WTC11 (cell line): ENCODE results near the gene PLRG1. TPM values are rescaled to one million over a fixed set of nuclear protein-coding genes. Genes with fewer than 3 reads are reported as not detected.

Source experiments
- ATAC-seq: fragments of 200-7000 bp; cut with Tn5 transposase; 2 replicates; pipeline ENCODE4 v1.10.0; 2021; ENCODE audit warnings: mild to moderate bottlenecking, moderate library complexity
- CTCF ChIA-PET: fragments of 300-600 bp; sonication (Branson Sonifier 250); formaldehyde crosslinking; loops from one replicate; lab custom pipeline; 2021; ENCODE audit warnings: antibody characterized with exemption; lab: Charles Lee
- POLR2A ChIA-PET: fragments of 350-600 bp; sonication (Branson Sonifier 250); formaldehyde crosslinking; loops from one replicate; lab custom pipeline; 2021; ENCODE audit warnings: antibody characterized with exemption; lab: Charles Lee
- DNase-seq: peaks from one replicate; pipeline ENCODE4 v3.0.0; 2021; ENCODE audit warnings: low spot score
- H3K27ac Mint-ChIP-seq: 2 replicates; pipeline ENCODE4 v1.8.0; 2021; ENCODE audit warnings: mixed read lengths
- H3K27me3 Mint-ChIP-seq: 2 replicates; pipeline ENCODE4 v1.8.0; 2021; ENCODE audit warnings: low read depth, mild to moderate bottlenecking, moderate library complexity, mixed read lengths
- H3K36me3 Mint-ChIP-seq: 2 replicates; pipeline ENCODE4 v1.8.0; 2021; ENCODE audit warnings: mixed read lengths
- H3K4me1 Mint-ChIP-seq: 2 replicates; pipeline ENCODE4 v1.8.0; 2022; ENCODE audit warnings: mixed read lengths
- H3K4me3 Mint-ChIP-seq: 2 replicates; pipeline ENCODE4 v1.8.0; 2021; ENCODE audit warnings: mild to moderate bottlenecking, moderate library complexity, mixed read lengths
- H3K9me3 Mint-ChIP-seq: 2 replicates; pipeline ENCODE4 v1.8.0; 2021; ENCODE audit warnings: mixed read lengths
- IRF2 ChIP-seq: sonication (generic); formaldehyde crosslinking; IDR thresholded peaks from 2 replicates; pipeline ENCODE4 v1.8.0; 2022; ENCODE audit warnings: low read depth, missing genetic modification reagents, borderline replicate concordance
- JUN ChIP-seq: sonication (generic); formaldehyde crosslinking; IDR thresholded peaks from 2 replicates; pipeline ENCODE4 v1.8.0; 2023; ENCODE audit warnings: mild to moderate bottlenecking, missing genetic modification reagents
- MYBL2 ChIP-seq: sonication (generic); formaldehyde crosslinking; IDR thresholded peaks from 2 replicates; pipeline ENCODE4 v1.8.1; 2023; ENCODE audit warnings: mild to moderate bottlenecking, moderate library complexity, missing genetic modification reagents
- RORB ChIP-seq: fragments of 250-450 bp; sonication (Bioruptor Pico); IDR thresholded peaks from 2 replicates; pipeline ENCODE4 v1.9.0; 2021; ENCODE audit warnings: mild to moderate bottlenecking
- SOX15 ChIP-seq: fragments of 250-450 bp; sonication (Bioruptor Pico); IDR thresholded peaks from 2 replicates; pipeline ENCODE4 v1.9.0; 2021; ENCODE audit warnings: mild to moderate bottlenecking
- TEAD1 ChIP-seq: sonication (generic); formaldehyde crosslinking; IDR thresholded peaks from 2 replicates; pipeline ENCODE4 v1.8.0; 2022; ENCODE audit warnings: mild to moderate bottlenecking, missing genetic modification reagents
- TEAD4 ChIP-seq: sonication (generic); formaldehyde crosslinking; IDR thresholded peaks from 2 replicates; pipeline ENCODE4 v1.8.0; 2022; ENCODE audit warnings: mild to moderate bottlenecking, missing genetic modification reagents
- ZNF232 ChIP-seq: sonication (generic); formaldehyde crosslinking; IDR thresholded peaks from 2 replicates; pipeline ENCODE4 v1.8.0; 2022; ENCODE audit warnings: mild to moderate bottlenecking, missing genetic modification reagents
- total RNA-seq: library from RNA; stranded (reverse); gene quantifications from 3 replicates; pipeline ENCODE4 v1.2.3, GENCODE V29; 2021
- TF ChIP-seq, protein P1 (sequence below): sonication (generic); formaldehyde crosslinking; IDR thresholded peaks from 2 replicates; pipeline ENCODE4 v1.8.0; 2022; ENCODE audit warnings: missing genetic modification reagents
- TF ChIP-seq, protein P2 (sequence below): sonication (generic); formaldehyde crosslinking; IDR thresholded peaks from 2 replicates; pipeline ENCODE4 v1.8.0; 2022; ENCODE audit warnings: mild to moderate bottlenecking, missing genetic modification reagents
- TF ChIP-seq, protein P3 (sequence below): sonication (generic); formaldehyde crosslinking; IDR thresholded peaks from 2 replicates; pipeline ENCODE4 v1.8.1; 2022; ENCODE audit warnings: mild to moderate bottlenecking, missing genetic modification reagents, moderate library complexity, borderline replicate concordance
- TF ChIP-seq, protein P4 (sequence below): sonication (generic); formaldehyde crosslinking; IDR thresholded peaks from 2 replicates; pipeline ENCODE4 v1.8.0; 2022; ENCODE audit warnings: mild to moderate bottlenecking, missing genetic modification reagents
- TF ChIP-seq, protein P5 (sequence below): fragments of 200-600 bp; IDR thresholded peaks from 2 replicates; pipeline ENCODE4 v1.8.0; 2022; ENCODE audit warnings: antibody characterized with exemption
- TF ChIP-seq, protein P6 (sequence below): sonication (generic); formaldehyde crosslinking; IDR thresholded peaks from 2 replicates; pipeline ENCODE4 v1.8.0; 2023; ENCODE audit warnings: missing genetic modification reagents, mild to moderate bottlenecking, borderline replicate concordance
- TF ChIP-seq, protein P7 (sequence below): fragments of 250-450 bp; sonication (Bioruptor Pico); IDR thresholded peaks from 2 replicates; pipeline ENCODE4 v1.9.0; 2021; ENCODE audit warnings: mild to moderate bottlenecking, borderline replicate concordance

Gene PLRG1
- total RNA-seq, 1 experiment from 2014 or later = 84.8 TPM

DNA sequence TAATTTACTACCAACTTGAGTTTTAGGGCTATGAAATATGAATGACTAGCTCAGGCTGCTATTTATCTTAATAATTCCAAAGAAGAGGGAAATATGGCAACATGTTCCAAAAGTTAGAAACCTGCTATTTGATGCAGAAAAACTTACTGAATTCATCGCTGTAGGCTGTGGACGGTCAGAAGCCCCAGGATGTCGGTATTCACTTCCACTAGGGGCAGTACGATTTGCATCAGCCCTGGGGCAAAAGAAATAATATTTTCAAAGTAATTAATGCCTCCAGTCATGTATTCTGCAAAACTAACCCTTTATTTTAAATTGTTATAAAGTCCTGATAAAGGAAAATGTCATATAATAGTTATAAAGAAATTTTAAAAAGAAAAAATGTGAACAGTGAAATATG is 4.5 kb downstream of the PLRG1 start:
- no peak overlapping the region for H3K4me3 Mint-ChIP-seq
- no peak for DNase-seq
- TF ChIP-seq TEAD4 (CRISPR knock-in tag) (no peak), IRF2 (no peak), ZNF232 (CRISPR knock-in tag) (no peak), TEAD1 (CRISPR knock-in tag) (no peak), RORB (CRISPR knock-in tag) (no peak), MYBL2 (no peak), SOX15 (CRISPR knock-in tag) (no peak), JUN (CRISPR knock-in tag) (no peak)
- TF ChIP-seq, protein P1, sequence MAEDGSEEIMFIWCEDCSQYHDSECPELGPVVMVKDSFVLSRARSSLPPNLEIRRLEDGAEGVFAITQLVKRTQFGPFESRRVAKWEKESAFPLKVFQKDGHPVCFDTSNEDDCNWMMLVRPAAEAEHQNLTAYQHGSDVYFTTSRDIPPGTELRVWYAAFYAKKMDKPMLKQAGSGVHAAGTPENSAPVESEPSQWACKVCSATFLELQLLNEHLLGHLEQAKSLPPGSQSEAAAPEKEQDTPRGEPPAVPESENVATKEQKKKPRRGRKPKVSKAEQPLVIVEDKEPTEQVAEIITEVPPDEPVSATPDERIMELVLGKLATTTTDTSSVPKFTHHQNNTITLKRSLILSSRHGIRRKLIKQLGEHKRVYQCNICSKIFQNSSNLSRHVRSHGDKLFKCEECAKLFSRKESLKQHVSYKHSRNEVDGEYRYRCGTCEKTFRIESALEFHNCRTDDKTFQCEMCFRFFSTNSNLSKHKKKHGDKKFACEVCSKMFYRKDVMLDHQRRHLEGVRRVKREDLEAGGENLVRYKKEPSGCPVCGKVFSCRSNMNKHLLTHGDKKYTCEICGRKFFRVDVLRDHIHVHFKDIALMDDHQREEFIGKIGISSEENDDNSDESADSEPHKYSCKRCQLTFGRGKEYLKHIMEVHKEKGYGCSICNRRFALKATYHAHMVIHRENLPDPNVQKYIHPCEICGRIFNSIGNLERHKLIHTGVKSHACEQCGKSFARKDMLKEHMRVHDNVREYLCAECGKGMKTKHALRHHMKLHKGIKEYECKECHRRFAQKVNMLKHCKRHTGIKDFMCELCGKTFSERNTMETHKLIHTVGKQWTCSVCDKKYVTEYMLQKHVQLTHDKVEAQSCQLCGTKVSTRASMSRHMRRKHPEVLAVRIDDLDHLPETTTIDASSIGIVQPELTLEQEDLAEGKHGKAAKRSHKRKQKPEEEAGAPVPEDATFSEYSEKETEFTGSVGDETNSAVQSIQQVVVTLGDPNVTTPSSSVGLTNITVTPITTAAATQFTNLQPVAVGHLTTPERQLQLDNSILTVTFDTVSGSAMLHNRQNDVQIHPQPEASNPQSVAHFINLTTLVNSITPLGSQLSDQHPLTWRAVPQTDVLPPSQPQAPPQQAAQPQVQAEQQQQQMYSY (CRISPR knock-in tag) = no peak
- TF ChIP-seq, protein P2, sequence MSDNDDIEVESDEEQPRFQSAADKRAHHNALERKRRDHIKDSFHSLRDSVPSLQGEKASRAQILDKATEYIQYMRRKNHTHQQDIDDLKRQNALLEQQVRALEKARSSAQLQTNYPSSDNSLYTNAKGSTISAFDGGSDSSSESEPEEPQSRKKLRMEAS = no peak
- TF ChIP-seq, protein P3, sequence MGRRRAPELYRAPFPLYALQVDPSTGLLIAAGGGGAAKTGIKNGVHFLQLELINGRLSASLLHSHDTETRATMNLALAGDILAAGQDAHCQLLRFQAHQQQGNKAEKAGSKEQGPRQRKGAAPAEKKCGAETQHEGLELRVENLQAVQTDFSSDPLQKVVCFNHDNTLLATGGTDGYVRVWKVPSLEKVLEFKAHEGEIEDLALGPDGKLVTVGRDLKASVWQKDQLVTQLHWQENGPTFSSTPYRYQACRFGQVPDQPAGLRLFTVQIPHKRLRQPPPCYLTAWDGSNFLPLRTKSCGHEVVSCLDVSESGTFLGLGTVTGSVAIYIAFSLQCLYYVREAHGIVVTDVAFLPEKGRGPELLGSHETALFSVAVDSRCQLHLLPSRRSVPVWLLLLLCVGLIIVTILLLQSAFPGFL (CRISPR knock-in tag) = no peak
- TF ChIP-seq, protein P4, sequence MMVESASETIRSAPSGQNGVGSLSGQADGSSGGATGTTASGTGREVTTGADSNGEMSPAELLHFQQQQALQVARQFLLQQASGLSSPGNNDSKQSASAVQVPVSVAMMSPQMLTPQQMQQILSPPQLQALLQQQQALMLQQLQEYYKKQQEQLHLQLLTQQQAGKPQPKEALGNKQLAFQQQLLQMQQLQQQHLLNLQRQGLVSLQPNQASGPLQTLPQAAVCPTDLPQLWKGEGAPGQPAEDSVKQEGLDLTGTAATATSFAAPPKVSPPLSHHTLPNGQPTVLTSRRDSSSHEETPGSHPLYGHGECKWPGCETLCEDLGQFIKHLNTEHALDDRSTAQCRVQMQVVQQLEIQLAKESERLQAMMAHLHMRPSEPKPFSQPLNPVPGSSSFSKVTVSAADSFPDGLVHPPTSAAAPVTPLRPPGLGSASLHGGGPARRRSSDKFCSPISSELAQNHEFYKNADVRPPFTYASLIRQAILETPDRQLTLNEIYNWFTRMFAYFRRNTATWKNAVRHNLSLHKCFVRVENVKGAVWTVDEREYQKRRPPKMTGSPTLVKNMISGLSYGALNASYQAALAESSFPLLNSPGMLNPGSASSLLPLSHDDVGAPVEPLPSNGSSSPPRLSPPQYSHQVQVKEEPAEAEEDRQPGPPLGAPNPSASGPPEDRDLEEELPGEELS (CRISPR knock-in tag) = no peak
- TF ChIP-seq, protein P5, sequence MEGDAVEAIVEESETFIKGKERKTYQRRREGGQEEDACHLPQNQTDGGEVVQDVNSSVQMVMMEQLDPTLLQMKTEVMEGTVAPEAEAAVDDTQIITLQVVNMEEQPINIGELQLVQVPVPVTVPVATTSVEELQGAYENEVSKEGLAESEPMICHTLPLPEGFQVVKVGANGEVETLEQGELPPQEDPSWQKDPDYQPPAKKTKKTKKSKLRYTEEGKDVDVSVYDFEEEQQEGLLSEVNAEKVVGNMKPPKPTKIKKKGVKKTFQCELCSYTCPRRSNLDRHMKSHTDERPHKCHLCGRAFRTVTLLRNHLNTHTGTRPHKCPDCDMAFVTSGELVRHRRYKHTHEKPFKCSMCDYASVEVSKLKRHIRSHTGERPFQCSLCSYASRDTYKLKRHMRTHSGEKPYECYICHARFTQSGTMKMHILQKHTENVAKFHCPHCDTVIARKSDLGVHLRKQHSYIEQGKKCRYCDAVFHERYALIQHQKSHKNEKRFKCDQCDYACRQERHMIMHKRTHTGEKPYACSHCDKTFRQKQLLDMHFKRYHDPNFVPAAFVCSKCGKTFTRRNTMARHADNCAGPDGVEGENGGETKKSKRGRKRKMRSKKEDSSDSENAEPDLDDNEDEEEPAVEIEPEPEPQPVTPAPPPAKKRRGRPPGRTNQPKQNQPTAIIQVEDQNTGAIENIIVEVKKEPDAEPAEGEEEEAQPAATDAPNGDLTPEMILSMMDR = no peak
- TF ChIP-seq, protein P6, sequence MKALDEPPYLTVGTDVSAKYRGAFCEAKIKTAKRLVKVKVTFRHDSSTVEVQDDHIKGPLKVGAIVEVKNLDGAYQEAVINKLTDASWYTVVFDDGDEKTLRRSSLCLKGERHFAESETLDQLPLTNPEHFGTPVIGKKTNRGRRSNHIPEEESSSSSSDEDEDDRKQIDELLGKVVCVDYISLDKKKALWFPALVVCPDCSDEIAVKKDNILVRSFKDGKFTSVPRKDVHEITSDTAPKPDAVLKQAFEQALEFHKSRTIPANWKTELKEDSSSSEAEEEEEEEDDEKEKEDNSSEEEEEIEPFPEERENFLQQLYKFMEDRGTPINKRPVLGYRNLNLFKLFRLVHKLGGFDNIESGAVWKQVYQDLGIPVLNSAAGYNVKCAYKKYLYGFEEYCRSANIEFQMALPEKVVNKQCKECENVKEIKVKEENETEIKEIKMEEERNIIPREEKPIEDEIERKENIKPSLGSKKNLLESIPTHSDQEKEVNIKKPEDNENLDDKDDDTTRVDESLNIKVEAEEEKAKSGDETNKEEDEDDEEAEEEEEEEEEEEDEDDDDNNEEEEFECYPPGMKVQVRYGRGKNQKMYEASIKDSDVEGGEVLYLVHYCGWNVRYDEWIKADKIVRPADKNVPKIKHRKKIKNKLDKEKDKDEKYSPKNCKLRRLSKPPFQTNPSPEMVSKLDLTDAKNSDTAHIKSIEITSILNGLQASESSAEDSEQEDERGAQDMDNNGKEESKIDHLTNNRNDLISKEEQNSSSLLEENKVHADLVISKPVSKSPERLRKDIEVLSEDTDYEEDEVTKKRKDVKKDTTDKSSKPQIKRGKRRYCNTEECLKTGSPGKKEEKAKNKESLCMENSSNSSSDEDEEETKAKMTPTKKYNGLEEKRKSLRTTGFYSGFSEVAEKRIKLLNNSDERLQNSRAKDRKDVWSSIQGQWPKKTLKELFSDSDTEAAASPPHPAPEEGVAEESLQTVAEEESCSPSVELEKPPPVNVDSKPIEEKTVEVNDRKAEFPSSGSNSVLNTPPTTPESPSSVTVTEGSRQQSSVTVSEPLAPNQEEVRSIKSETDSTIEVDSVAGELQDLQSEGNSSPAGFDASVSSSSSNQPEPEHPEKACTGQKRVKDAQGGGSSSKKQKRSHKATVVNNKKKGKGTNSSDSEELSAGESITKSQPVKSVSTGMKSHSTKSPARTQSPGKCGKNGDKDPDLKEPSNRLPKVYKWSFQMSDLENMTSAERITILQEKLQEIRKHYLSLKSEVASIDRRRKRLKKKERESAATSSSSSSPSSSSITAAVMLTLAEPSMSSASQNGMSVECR = no peak
- TF ChIP-seq, protein P7, sequence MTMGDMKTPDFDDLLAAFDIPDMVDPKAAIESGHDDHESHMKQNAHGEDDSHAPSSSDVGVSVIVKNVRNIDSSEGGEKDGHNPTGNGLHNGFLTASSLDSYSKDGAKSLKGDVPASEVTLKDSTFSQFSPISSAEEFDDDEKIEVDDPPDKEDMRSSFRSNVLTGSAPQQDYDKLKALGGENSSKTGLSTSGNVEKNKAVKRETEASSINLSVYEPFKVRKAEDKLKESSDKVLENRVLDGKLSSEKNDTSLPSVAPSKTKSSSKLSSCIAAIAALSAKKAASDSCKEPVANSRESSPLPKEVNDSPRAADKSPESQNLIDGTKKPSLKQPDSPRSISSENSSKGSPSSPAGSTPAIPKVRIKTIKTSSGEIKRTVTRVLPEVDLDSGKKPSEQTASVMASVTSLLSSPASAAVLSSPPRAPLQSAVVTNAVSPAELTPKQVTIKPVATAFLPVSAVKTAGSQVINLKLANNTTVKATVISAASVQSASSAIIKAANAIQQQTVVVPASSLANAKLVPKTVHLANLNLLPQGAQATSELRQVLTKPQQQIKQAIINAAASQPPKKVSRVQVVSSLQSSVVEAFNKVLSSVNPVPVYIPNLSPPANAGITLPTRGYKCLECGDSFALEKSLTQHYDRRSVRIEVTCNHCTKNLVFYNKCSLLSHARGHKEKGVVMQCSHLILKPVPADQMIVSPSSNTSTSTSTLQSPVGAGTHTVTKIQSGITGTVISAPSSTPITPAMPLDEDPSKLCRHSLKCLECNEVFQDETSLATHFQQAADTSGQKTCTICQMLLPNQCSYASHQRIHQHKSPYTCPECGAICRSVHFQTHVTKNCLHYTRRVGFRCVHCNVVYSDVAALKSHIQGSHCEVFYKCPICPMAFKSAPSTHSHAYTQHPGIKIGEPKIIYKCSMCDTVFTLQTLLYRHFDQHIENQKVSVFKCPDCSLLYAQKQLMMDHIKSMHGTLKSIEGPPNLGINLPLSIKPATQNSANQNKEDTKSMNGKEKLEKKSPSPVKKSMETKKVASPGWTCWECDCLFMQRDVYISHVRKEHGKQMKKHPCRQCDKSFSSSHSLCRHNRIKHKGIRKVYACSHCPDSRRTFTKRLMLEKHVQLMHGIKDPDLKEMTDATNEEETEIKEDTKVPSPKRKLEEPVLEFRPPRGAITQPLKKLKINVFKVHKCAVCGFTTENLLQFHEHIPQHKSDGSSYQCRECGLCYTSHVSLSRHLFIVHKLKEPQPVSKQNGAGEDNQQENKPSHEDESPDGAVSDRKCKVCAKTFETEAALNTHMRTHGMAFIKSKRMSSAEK = no peak
- ATAC-seq = no peak
- H3K9me3 Mint-ChIP-seq = no peaks in the 10 kb centered on the region
- H3K36me3 Mint-ChIP-seq = peaks cover 53% of the 10 kb centered on the region
- CTCF ChIA-PET = no interaction called here
- POLR2A ChIA-PET = no interaction called here
- no peak overlapping the region for H3K27ac Mint-ChIP-seq
- H3K4me1 Mint-ChIP-seq = peaks cover 9% of the 10 kb centered on the region
- no peaks in the 10 kb centered on the region for H3K27me3 Mint-ChIP-seq
